GM12891 (cell line): ENCODE measurements around the gene TJP3.

Experiments
- PAX5 ChIP-seq: IDR thresholded peaks from 2 replicates; pipeline ENCODE4 v1.6.1; 2011; ENCODE audit warnings: low read length, moderate library complexity, mild to moderate bottlenecking; ENCODE audit not compliant: insufficient read depth, severe bottlenecking
- POLR2A ChIP-seq: IDR thresholded peaks from 2 replicates; pipeline ENCODE4 v1.6.1; 2011; ENCODE audit warnings: low read depth, low read length, control low read depth
- POLR2AphosphoS5 ChIP-seq: IDR thresholded peaks from 2 replicates; pipeline ENCODE4 v1.6.1; 2011; ENCODE audit warnings: low read depth, low read length, control low read depth
- POU2F2 ChIP-seq: IDR thresholded peaks from 2 replicates; pipeline ENCODE4 v1.6.1; 2011; ENCODE audit warnings: low read depth, mild to moderate bottlenecking, control low read depth, low read length, moderate library complexity
- SPI1 ChIP-seq: IDR thresholded peaks from 2 replicates; pipeline ENCODE4 v1.6.1; 2011; ENCODE audit warnings: low read depth, low read length, control low read depth
- TAF1 ChIP-seq: IDR thresholded peaks from 2 replicates; pipeline ENCODE4 v1.6.1; 2011; ENCODE audit warnings: low read depth, low read length, control low read depth

GRCh38 chr19:3680939-3681338 lies 27.2 kb upstream of the TJP3 start:
- TF ChIP-seq POLR2AphosphoS5 (no peak), POLR2A (no peak), TAF1 (no peak), SPI1 (no peak), PAX5 (no peak), POU2F2 (no peak)
